H9 (cell line): ENCODE data around the gene TRIM54. TPM values are rescaled to one million over a fixed set of nuclear protein-coding genes. Genes with fewer than 3 reads are reported as not detected.

Source experiments
- DNase-seq: peaks from one replicate; pipeline ENCODE4 v3.0.0-alpha.2; 2017
- H2AFZ ChIP-seq: one replicate; pipeline ENCODE4 v1.6.1; 2013; ENCODE audit warnings: mild to moderate bottlenecking, low read length, control low read depth, moderate library complexity
- H2AK5ac ChIP-seq: 2 replicates; pipeline ENCODE4 v1.6.1; 2013; ENCODE audit warnings: low read length, control low read depth, mixed read lengths; ENCODE audit not compliant: insufficient read length
- H2BK120ac ChIP-seq: one replicate; pipeline ENCODE4 v1.6.1; 2013; ENCODE audit warnings: low read depth, mild to moderate bottlenecking, low read length, control low read depth, inconsistent platforms; ENCODE audit not compliant: poor library complexity, severe bottlenecking
- H2BK12ac ChIP-seq: 2 replicates; pipeline ENCODE4 v1.6.1; 2013; ENCODE audit warnings: low read length, control low read depth, mixed read lengths, low read depth; ENCODE audit not compliant: insufficient read length
- H2BK15ac ChIP-seq: 2 replicates; pipeline ENCODE4 v1.6.1; 2013; ENCODE audit warnings: low read depth, low read length, control low read depth
- H2BK20ac ChIP-seq: one replicate; pipeline ENCODE4 v1.6.1; 2013; ENCODE audit warnings: low read depth, mild to moderate bottlenecking, low read length, control low read depth, inconsistent platforms; ENCODE audit not compliant: poor library complexity, severe bottlenecking
- H2BK5ac ChIP-seq: 2 replicates; pipeline ENCODE4 v1.6.1; 2013; ENCODE audit warnings: low read length, control low read depth, mixed read lengths; ENCODE audit not compliant: insufficient read length
- H3K14ac ChIP-seq: 2 replicates; pipeline ENCODE4 v1.6.1; 2013; ENCODE audit warnings: low read length, control low read depth; ENCODE audit not compliant: insufficient read depth
- H3K18ac ChIP-seq: 2 replicates; pipeline ENCODE4 v1.6.1; 2013; ENCODE audit warnings: low read depth, mild to moderate bottlenecking, mixed read lengths, low read length, control low read depth; ENCODE audit not compliant: insufficient read length
- H3K23ac ChIP-seq: 2 replicates; pipeline ENCODE4 v1.6.1; 2013; ENCODE audit warnings: low read length, control low read depth, mixed read lengths, low read depth; ENCODE audit not compliant: insufficient read length
- H3K23me2 ChIP-seq: 2 replicates; pipeline ENCODE4 v1.6.1; 2013; ENCODE audit warnings: low read depth, mild to moderate bottlenecking, mixed read lengths, low read length, control low read depth; ENCODE audit not compliant: insufficient read length, poor library complexity, severe bottlenecking
- H3K27ac ChIP-seq: 2 replicates; pipeline ENCODE4 v1.5.1; 2013; ENCODE audit warnings: low read length, control low read depth, mixed read lengths, low read depth; ENCODE audit not compliant: insufficient read length
- H3K27me3 ChIP-seq: 2 replicates; pipeline ENCODE4 v1.6.1; 2013; ENCODE audit warnings: low read length, control low read depth, inconsistent platforms; ENCODE audit not compliant: insufficient read depth
- H3K4ac ChIP-seq: 2 replicates; pipeline ENCODE4 v1.6.1; 2013; ENCODE audit warnings: low read depth, mild to moderate bottlenecking, control low read depth, inconsistent platforms, low read length, moderate library complexity
- H3K4me1 ChIP-seq: 2 replicates; pipeline ENCODE4 v1.6.1; 2013; ENCODE audit warnings: low read length, control low read depth, inconsistent platforms; ENCODE audit not compliant: insufficient read depth
- H3K4me2 ChIP-seq: 2 replicates; pipeline ENCODE4 v1.6.1; 2013; ENCODE audit warnings: low read length, control low read depth, mixed read lengths; ENCODE audit not compliant: insufficient read length, insufficient read depth
- H3K56ac ChIP-seq: 2 replicates; pipeline ENCODE4 v1.6.1; 2013; ENCODE audit warnings: low read depth, mild to moderate bottlenecking, mixed read lengths, low read length, control low read depth; ENCODE audit not compliant: insufficient read length
- H3K79me1 ChIP-seq: 2 replicates; pipeline ENCODE4 v1.6.1; 2013; ENCODE audit warnings: low read depth, mild to moderate bottlenecking, moderate library complexity, low read length, control low read depth, inconsistent platforms; ENCODE audit not compliant: insufficient read depth, poor library complexity, severe bottlenecking
- H3K79me2 ChIP-seq: 2 replicates; pipeline ENCODE4 v1.6.1; 2013; ENCODE audit warnings: low read length, control low read depth, inconsistent platforms; ENCODE audit not compliant: insufficient read depth
- H3K9ac ChIP-seq: 2 replicates; pipeline ENCODE4 v1.6.1; 2013; ENCODE audit warnings: low read length, control low read depth, mixed read lengths; ENCODE audit not compliant: insufficient read length; ENCODE audit errors: extremely low read depth
- H3K9me3 ChIP-seq: one replicate; pipeline ENCODE4 v1.6.1; 2013; ENCODE audit warnings: low read depth, low read length, inconsistent platforms; ENCODE audit not compliant: control insufficient read depth
- H3T11ph ChIP-seq: one replicate; pipeline ENCODE4 v1.6.1; 2013; ENCODE audit warnings: mild to moderate bottlenecking, low read length, control low read depth, inconsistent platforms
- H4K20me1 ChIP-seq: one replicate; pipeline ENCODE4 v1.6.1; 2013; ENCODE audit not compliant: control insufficient read depth, insufficient read length, insufficient read depth
- H4K5ac ChIP-seq: 2 replicates; pipeline ENCODE4 v1.6.1; 2013; ENCODE audit warnings: low read depth, mild to moderate bottlenecking, mixed read lengths, low read length, control low read depth; ENCODE audit not compliant: insufficient read length
- H4K8ac ChIP-seq: replicated peaks from 2 replicates; pipeline ENCODE4 v1.6.1; 2013; ENCODE audit warnings: low read length, control low read depth, mixed read lengths, low read depth; ENCODE audit not compliant: insufficient read length
- H4K91ac ChIP-seq: 2 replicates; pipeline ENCODE4 v1.6.1; 2013; ENCODE audit warnings: low read depth, mild to moderate bottlenecking, moderate library complexity, mixed read lengths, low read length, control low read depth; ENCODE audit not compliant: insufficient read length
- H3K27ac Mint-ChIP-seq, 3 experiments: 2 replicates in 2 of 3; 3 replicates in 1 of 3; pipeline ENCODE4 v1.8.0; 2020 to 2021; ENCODE audit warnings: mixed read lengths in 3 of 3, mild to moderate bottlenecking in 1 of 3, moderate library complexity in 1 of 3
- H3K27me3 Mint-ChIP-seq: 2 replicates; pipeline ENCODE4 v1.8.0; 2021; ENCODE audit warnings: low read depth, mild to moderate bottlenecking, moderate library complexity, mixed read lengths
- H3K36me3 Mint-ChIP-seq, 3 experiments: 2 replicates in 2 of 3; 3 replicates in 1 of 3; pipeline ENCODE4 v1.8.0; 2020 to 2021; ENCODE audit warnings: low read depth in 3 of 3, mixed read lengths in 3 of 3; ENCODE audit not compliant: insufficient read depth in 1 of 3
- H3K4me1 Mint-ChIP-seq, 2 experiments: 2 replicates each; pipeline ENCODE4 v1.8.0; 2020; ENCODE audit warnings: mixed read lengths in 2 of 2
- H3K4me3 Mint-ChIP-seq, 2 experiments: 2 replicates in 1 of 2; 3 replicates in 1 of 2; pipeline ENCODE4 v1.8.0; 2020 to 2021; ENCODE audit warnings: mild to moderate bottlenecking in 2 of 2, mixed read lengths in 2 of 2, moderate library complexity in 1 of 2
- H3K9me3 Mint-ChIP-seq, 2 experiments: 2 replicates in 1 of 2; 3 replicates in 1 of 2; pipeline ENCODE4 v1.8.0; 2020; ENCODE audit warnings: mild to moderate bottlenecking in 2 of 2, mixed read lengths in 2 of 2, moderate library complexity in 1 of 2
- CTCF ChIP-seq: fragments of 200-600 bp; sonication (generic); conservative IDR thresholded peaks from 3 replicates; pipeline ENCODE4 v1.8.0; 2021; ENCODE audit warnings: antibody characterized with exemption, mild to moderate bottlenecking
- WGBS: extraction: QIAGEN DNeasy Blood & Tissue Kit; methylation state at CpG from one replicate; pipeline ENCODE4 v1.1.7; 2013; ENCODE audit warnings: missing lambda C conversion rate, low lambda C conversion rate, mixed read lengths; ENCODE audit not compliant: insufficient read length; ENCODE audit errors: extremely low coverage; 5-methylcytosine and 5-hydroxymethylcytosine counted together
- total RNA-seq: library from RNA; stranded (reverse); gene quantifications from 2 replicates; pipeline ENCODE4 v1.2.1, GENCODE V29; 2021

The TRIM54 gene
- total RNA-seq, 1 experiment from 2014 or later = 5.0 TPM

GRCh38 chr2:27305516-27305915 lies 23.3 kb downstream of the TRIM54 start:
- no peak overlapping the region for H4K91ac ChIP-seq
- Mint-ChIP-seq H3K27ac (no peak overlapping the region), H3K27me3 (peaks cover 52% of the 10 kb centered on the region), H3K9me3 (no peaks in the 10 kb centered on the region), H3K4me1 (peaks cover 5 to 9% of the 10 kb centered on the region in 2 experiments), H3K36me3 (peaks cover 7 to 9% (median 9%) of the 10 kb centered on the region in 3 experiments; a peak in 6 of 7 replicates), H3K4me3 (no peak overlapping the region)
- no peak overlapping the region for H2BK15ac ChIP-seq
- H2BK12ac ChIP-seq = no peak overlapping the region
- H2AK5ac ChIP-seq = no peak overlapping the region
- H2BK5ac ChIP-seq = no peak overlapping the region
- H3K4me1 ChIP-seq = no peaks in the 10 kb centered on the region
- no peak overlapping the region for H2BK20ac ChIP-seq
- no peak overlapping the region for H3K56ac ChIP-seq
- no peak overlapping the region for H3K9ac ChIP-seq
- H2BK120ac ChIP-seq = no peak overlapping the region
- H4K20me1 ChIP-seq = no peaks in the 10 kb centered on the region
- no peak overlapping the region for H4K8ac ChIP-seq
- no peaks in the 10 kb centered on the region for H3K79me2 ChIP-seq
- no peak for DNase-seq
- no peak overlapping the region for H3K18ac ChIP-seq
- peaks cover 21% of the 10 kb centered on the region for H3K27me3 ChIP-seq
- H3K79me1 ChIP-seq = no peaks in the 10 kb centered on the region
- peaks cover 9% of the 10 kb centered on the region for H3K23me2 ChIP-seq
- no CpG with 5 or more reads among the region's 16 CpGs for WGBS
- H3K4ac ChIP-seq = no peak overlapping the region
- H2AFZ ChIP-seq = no peak overlapping the region
- TF ChIP-seq CTCF = no peak
- H4K5ac ChIP-seq = no peak overlapping the region
- no peak overlapping the region for H3K27ac ChIP-seq
- H3K23ac ChIP-seq = no peak overlapping the region
- H3K14ac ChIP-seq = no peak overlapping the region
- no peak overlapping the region for H3T11ph ChIP-seq
- H3K4me2 ChIP-seq = no peak overlapping the region
- H3K9me3 ChIP-seq = no peaks in the 10 kb centered on the region
